GM18507 (cell line): ENCODE measurements around the gene CMIP.

Experiments
- DNase-seq: peaks from one replicate; pipeline ENCODE4 v3.0.0; 2011; ENCODE audit warnings: low read depth; ENCODE audit not compliant: insufficient read length; ENCODE audit errors: extremely low spot score
- FAIRE-seq: peaks from 2 replicates; lab custom pipeline; 2011; peaks lifted over from hg19 to GRCh38; lab: Jason Lieb, UNC

CMIP gene

GRCh38 chr16:81620029-81620428, 175.4 kb downstream of the CMIP start:
- FAIRE-seq, result no peak
- no peak for DNase-seq

GRCh38 chr16:81620796-81621195, 176.2 kb downstream of the CMIP start:
- no peak for FAIRE-seq
- DNase-seq, result no peak

- DNase-seq (no peak), FAIRE-seq (no peak)
Observed at GRCh38 chr16:81621496-81621895, 176.9 kb downstream of the CMIP start.

- DNase-seq (no peak), FAIRE-seq (peak; percentile 56)
Observed at GRCh38 chr16:81623365-81624102, 178.9 kb downstream of the CMIP start.

- DNase-seq (no peak), FAIRE-seq (no peak)
Observed at GRCh38 chr16:81624403-81624759, 179.8 kb downstream of the CMIP start.

- no peak for DNase-seq
- FAIRE-seq, result no peak
Observed at GRCh38 chr16:81624760-81625543, 180.3 kb downstream of the CMIP start.

GRCh38 chr16:81625544-81626153, 181.0 kb downstream of the CMIP start:
- DNase-seq (no peak), FAIRE-seq (peak; percentile 57)

GRCh38 chr16:81626181-81626674, 181.6 kb downstream of the CMIP start:
- FAIRE-seq, result peak; percentile 18
- no peak for DNase-seq

GRCh38 chr16:81627024-81627423, 182.4 kb downstream of the CMIP start:
- FAIRE-seq (no peak), DNase-seq (no peak)

GRCh38 chr16:81627729-81628244, 183.2 kb downstream of the CMIP start:
- DNase-seq, result no peak
- no peak for FAIRE-seq

- DNase-seq (no peak), FAIRE-seq (no peak)
Observed at GRCh38 chr16:81629034-81629802, 184.6 kb downstream of the CMIP start.

- no peak for DNase-seq
Observed at GRCh38 chr16:81629896-81630634, 185.5 kb downstream of the CMIP start.

GRCh38 chr16:81630635-81631031, 186.0 kb downstream of the CMIP start:
- FAIRE-seq (no peak), DNase-seq (no peak)

More at GRCh38 chr16:81629896-81630634, 185.5 kb downstream of the CMIP start:
- FAIRE-seq, result no peak

GRCh38 chr16:81632392-81633146, 188.0 kb downstream of the CMIP start:
- no peak for DNase-seq
- no peak for FAIRE-seq

- no peak for FAIRE-seq
Observed at GRCh38 chr16:81633147-81633619, 188.6 kb downstream of the CMIP start.

GRCh38 chr16:81633680-81634379, 189.2 kb downstream of the CMIP start:
- DNase-seq (no peak), FAIRE-seq (no peak)

More at GRCh38 chr16:81633147-81633619, 188.6 kb downstream of the CMIP start:
- no peak for DNase-seq

GRCh38 chr16:81634380-81635062, 189.9 kb downstream of the CMIP start:
- FAIRE-seq (no peak), DNase-seq (no peak)
